NOMO-1 treated with dmso at 0.1 percent for 144 hours (cell line): Measurements from ENCODE around the gene OTULIN.

Source experiments
- DNase-seq: peaks from one replicate; lab custom pipeline; 2025; ENCODE audit not compliant: unreplicated experiment; lab: John Stamatoyannopoulos, UW

OTULIN gene

GRCh38 chr5:14739981-14740380, 75.5 kb downstream of the OTULIN start:
- DNase-seq: no peak

GRCh38 chr5:14741131-14741530, 76.6 kb downstream of the OTULIN start:
- DNase-seq: no peak

GRCh38 chr5:14741801-14742440, 77.4 kb downstream of the OTULIN start:
- no peak for DNase-seq

GRCh38 chr5:14742498-14742897, 78.0 kb downstream of the OTULIN start:
- no peak for DNase-seq

- DNase-seq: no peak
Measured at GRCh38 chr5:14743601-14744295, 79.2 kb downstream of the OTULIN start.

- no peak for DNase-seq
Measured at GRCh38 chr5:14744296-14745187, 80.0 kb downstream of the OTULIN start.

- no peak for DNase-seq
Measured at GRCh38 chr5:14745188-14745563, 80.7 kb downstream of the OTULIN start.

GRCh38 chr5:14745753-14746152, 81.2 kb downstream of the OTULIN start:
- DNase-seq: no peak

GRCh38 chr5:14748180-14748900, 83.8 kb downstream of the OTULIN start:
- no peak for DNase-seq
